Progenitor cell of endocrine pancreas (in vitro differentiated cells): ENCODE results near the gene ENPP3. TPM values are rescaled to one million over a fixed set of nuclear protein-coding genes. Genes with fewer than 3 reads are reported as not detected.

Experiments
- DNase-seq: peaks from one replicate; pipeline ENCODE4 v3.0.0; 2021; ENCODE audit warnings: low spot score; ENCODE audit not compliant: unreplicated experiment
- H3K27ac Mint-ChIP-seq: 2 replicates; pipeline ENCODE4 v1.8.0; 2021; ENCODE audit warnings: mild to moderate bottlenecking, moderate library complexity, mixed read lengths
- H3K27me3 Mint-ChIP-seq: 2 replicates; pipeline ENCODE4 v1.8.0; 2021; ENCODE audit warnings: mixed read lengths
- H3K36me3 Mint-ChIP-seq: 2 replicates; pipeline ENCODE4 v1.8.0; 2022; ENCODE audit warnings: mixed read lengths; ENCODE audit not compliant: insufficient read depth
- H3K4me1 Mint-ChIP-seq: 2 replicates; pipeline ENCODE4 v1.8.0; 2021; ENCODE audit warnings: low read depth, mixed read lengths
- H3K4me3 Mint-ChIP-seq: 2 replicates; pipeline ENCODE4 v1.8.0; 2021; ENCODE audit warnings: low read depth, mild to moderate bottlenecking, moderate library complexity, mixed read lengths
- H3K9me3 Mint-ChIP-seq: 2 replicates; pipeline ENCODE4 v1.8.0; 2021; ENCODE audit warnings: low read depth, mixed read lengths
- CTCF ChIP-seq: fragments of 200-600 bp; sonication (generic); IDR thresholded peaks from one replicate; pipeline ENCODE4 v1.5.0; 2021; ENCODE audit warnings: antibody characterized with exemption, mild to moderate bottlenecking; ENCODE audit not compliant: unreplicated experiment
- total RNA-seq: library from RNA; stranded (reverse); gene quantifications from 2 replicates; pipeline ENCODE4 v1.2.1, GENCODE V29; 2021

The ENPP3 gene
- total RNA-seq, 1 donor from 2014 or later: not detected

GRCh38 chr6:131773284-131773950 is 136.3 kb downstream of the ENPP3 start:
- H3K27me3 Mint-ChIP-seq: peaks cover 2% of the 10 kb centered on the region
- H3K4me3 Mint-ChIP-seq: no peak overlapping the region
- H3K4me1 Mint-ChIP-seq: no peaks in the 10 kb centered on the region

GRCh38 chr6:131775886-131776285 is 138.8 kb downstream of the ENPP3 start:
- H3K4me1 Mint-ChIP-seq: no peaks in the 10 kb centered on the region
- no peak for DNase-seq
- H3K27ac Mint-ChIP-seq: no peak overlapping the region
- H3K36me3 Mint-ChIP-seq: no peaks in the 10 kb centered on the region
- TF ChIP-seq CTCF: no peak
- H3K9me3 Mint-ChIP-seq: no peaks in the 10 kb centered on the region
- H3K27me3 Mint-ChIP-seq: no peaks in the 10 kb centered on the region
- no peak overlapping the region for H3K4me3 Mint-ChIP-seq

More at GRCh38 chr6:131773284-131773950, 136.3 kb downstream of the ENPP3 start:
- Mint-ChIP-seq H3K36me3 (no peaks in the 10 kb centered on the region), H3K27ac (no peak overlapping the region), H3K9me3 (no peaks in the 10 kb centered on the region)
- no peak for TF ChIP-seq CTCF
- DNase-seq: no peak

- no peaks in the 10 kb centered on the region for H3K36me3 Mint-ChIP-seq
- H3K27me3 Mint-ChIP-seq: no peaks in the 10 kb centered on the region
- no peaks in the 10 kb centered on the region for H3K4me1 Mint-ChIP-seq
- no peak overlapping the region for H3K4me3 Mint-ChIP-seq
- no peak overlapping the region for H3K27ac Mint-ChIP-seq
- no peak for DNase-seq
- H3K9me3 Mint-ChIP-seq: no peaks in the 10 kb centered on the region
- no peak for TF ChIP-seq CTCF
These were observed 139.9 kb downstream of the ENPP3 start for GRCh38 chr6:131776985-131777384.

GRCh38 chr6:131778169-131778568 is 141.1 kb downstream of the ENPP3 start:
- Mint-ChIP-seq H3K4me3 (no peak overlapping the region), H3K27me3 (no peaks in the 10 kb centered on the region)

GRCh38 chr6:131779304-131779703 is 142.2 kb downstream of the ENPP3 start:
- Mint-ChIP-seq H3K9me3 (no peaks in the 10 kb centered on the region), H3K36me3 (no peaks in the 10 kb centered on the region), H3K27me3 (no peaks in the 10 kb centered on the region), H3K4me1 (no peaks in the 10 kb centered on the region), H3K4me3 (no peak overlapping the region), H3K27ac (no peak overlapping the region)
- DNase-seq: no peak
- no peak for TF ChIP-seq CTCF

More at GRCh38 chr6:131778169-131778568, 141.1 kb downstream of the ENPP3 start:
- no peaks in the 10 kb centered on the region for H3K36me3 Mint-ChIP-seq
- DNase-seq: no peak
- TF ChIP-seq CTCF: no peak
- H3K4me1 Mint-ChIP-seq: no peaks in the 10 kb centered on the region
- H3K27ac Mint-ChIP-seq: no peak overlapping the region
- H3K9me3 Mint-ChIP-seq: no peaks in the 10 kb centered on the region
